PC-9 (cell line): ENCODE data around the gene DDI1. TPM values are rescaled to one million over a fixed set of nuclear protein-coding genes. Genes with fewer than 3 reads are reported as not detected.

Experiments
- BruUV-seq: library from RNA; stranded (reverse); fragments of 400-500 nt; replicated peaks from 2 replicates; lab custom pipeline; 2021; lab: Mats Ljungman, UMichigan
- CTCF ChIA-PET: fragments of 300-600 bp; sonication (Branson Sonifier 250); formaldehyde crosslinking; loops from one replicate; lab custom pipeline; 2022; ENCODE audit warnings: antibody characterized with exemption; lab: Charles Lee
- POLR2A ChIA-PET: fragments of 300-600 bp; sonication (Branson Sonifier 250); formaldehyde crosslinking; loops from one replicate; lab custom pipeline; 2022; ENCODE audit warnings: antibody characterized with exemption; ENCODE audit not compliant: unreplicated experiment; lab: Charles Lee
- DNase-seq, 2 experiments: peaks; one replicate each; pipeline versions ENCODE4 v3.0.0 to v3.0.0-alpha.2; 2015 to 2022; ENCODE audit warnings: mixed read lengths in 1 of 2
- H2AFZ ChIP-seq: fragments of 200-600 bp; sonication (generic); 2 replicates; pipeline ENCODE4 v1.8.1; 2017; ENCODE audit warnings: antibody characterized with exemption
- H3F3A ChIP-seq: fragments of 200-600 bp; sonication (generic); 2 replicates; pipeline ENCODE4 v1.8.1; 2017; ENCODE audit warnings: antibody characterized with exemption, mild to moderate bottlenecking, low read depth; ENCODE audit not compliant: insufficient read depth
- H3K27ac ChIP-seq: fragments of 200-600 bp; sonication (generic); 2 replicates; pipeline ENCODE4 v1.6.1; 2016; ENCODE audit warnings: mixed run types
- H3K27me3 ChIP-seq: fragments of 200-600 bp; sonication (generic); 2 replicates; pipeline ENCODE4 v1.6.1; 2016; ENCODE audit warnings: low read depth, mixed run types; ENCODE audit not compliant: insufficient read depth
- H3K36me3 ChIP-seq: fragments of 200-600 bp; sonication (generic); 2 replicates; pipeline ENCODE4 v1.6.1; 2016; ENCODE audit warnings: low read depth, mixed run types
- H3K4me1 ChIP-seq: fragments of 200-600 bp; sonication (generic); replicated peaks from 2 replicates; pipeline ENCODE4 v1.6.1; 2016; ENCODE audit warnings: mixed run types; ENCODE audit not compliant: insufficient read depth
- H3K4me2 ChIP-seq: fragments of 200-600 bp; sonication (generic); 2 replicates; pipeline ENCODE4 v1.6.1; 2017; ENCODE audit warnings: mixed run types
- H3K4me3 ChIP-seq: fragments of 200-600 bp; sonication (generic); 2 replicates; pipeline ENCODE4 v1.6.1; 2016; ENCODE audit warnings: mixed run types
- H3K79me2 ChIP-seq: fragments of 200-600 bp; sonication (generic); 2 replicates; pipeline ENCODE4 v1.6.1; 2017; ENCODE audit warnings: low read depth, mixed run types
- H3K9me2 ChIP-seq: fragments of 200-600 bp; sonication (generic); 2 replicates; pipeline ENCODE4 v1.8.1; 2017; ENCODE audit warnings: mild to moderate bottlenecking; ENCODE audit not compliant: insufficient read depth
- H3K9me3 ChIP-seq: fragments of 200-600 bp; sonication (generic); 2 replicates; pipeline ENCODE4 v1.8.1; 2016; ENCODE audit warnings: low read depth; ENCODE audit not compliant: insufficient read depth
- H4K20me1 ChIP-seq: fragments of 200-600 bp; sonication (generic); 2 replicates; pipeline ENCODE4 v1.8.1; 2017; ENCODE audit not compliant: insufficient read depth
- EZH2 ChIP-seq: fragments of 200-600 bp; sonication (generic); IDR thresholded peaks from 2 replicates; pipeline ENCODE4 v1.8.0; 2017; ENCODE audit warnings: antibody characterized with exemption, low read depth
- intact Hi-C: fragments of 100-400 bp; cut with micrococcal nuclease; formaldehyde crosslinking; loops from one replicate; pipeline ENCODE4 v1.10.0; 2022; ENCODE audit not compliant: unreplicated experiment
- total RNA-seq: library from RNA; stranded (reverse); gene quantifications from 2 replicates; pipeline ENCODE4 v1.2.3, GENCODE V29; 2021
- TF ChIP-seq, protein P1 (sequence below): fragments of 200-600 bp; sonication (generic); conservative IDR thresholded peaks from 2 replicates; pipeline ENCODE4 v1.6.1; 2017; ENCODE audit warnings: mixed run types, antibody characterized with exemption, mild to moderate bottlenecking, moderate library complexity

The DDI1 gene
- total RNA-seq, 1 experiment from 2014 or later: not detected

DNA sequence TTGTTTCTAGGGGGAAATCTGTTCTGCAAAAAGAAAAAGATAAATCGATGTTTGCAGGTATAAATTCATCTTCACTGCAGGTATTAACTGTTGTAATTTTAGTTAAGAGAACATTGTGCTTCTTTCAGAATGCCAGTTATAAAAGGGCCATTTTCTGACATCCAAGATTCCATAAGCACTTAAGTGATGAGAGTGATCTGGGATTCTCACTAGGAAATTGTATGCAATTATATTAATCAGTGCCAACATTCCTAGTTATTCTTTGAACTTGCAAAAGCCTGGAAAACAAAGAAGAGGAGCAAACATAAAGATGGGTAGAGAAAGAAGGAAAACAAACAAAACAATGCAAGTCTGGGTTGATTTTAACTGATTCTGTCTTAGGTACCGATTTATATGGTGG, 5.4 kb downstream of the DDI1 start:
- Histone ChIP-seq H3K36me3 (no peaks in the 10 kb centered on the region), H3K27me3 (no peaks in the 10 kb centered on the region), H3K4me3 (no peak overlapping the region), H2AFZ (no peak overlapping the region), H4K20me1 (no peaks in the 10 kb centered on the region), H3K27ac (no peak overlapping the region), H3F3A (no peaks in the 10 kb centered on the region), H3K9me2 (no peaks in the 10 kb centered on the region), H3K4me2 (no peak overlapping the region), H3K79me2 (no peaks in the 10 kb centered on the region), H3K4me1 (no peaks in the 10 kb centered on the region), H3K9me3 (no peaks in the 10 kb centered on the region)
- intact Hi-C loops: no loop called here
- CTCF ChIA-PET: no interaction called here
- POLR2A ChIA-PET: no interaction called here
- TF ChIP-seq, protein P1, sequence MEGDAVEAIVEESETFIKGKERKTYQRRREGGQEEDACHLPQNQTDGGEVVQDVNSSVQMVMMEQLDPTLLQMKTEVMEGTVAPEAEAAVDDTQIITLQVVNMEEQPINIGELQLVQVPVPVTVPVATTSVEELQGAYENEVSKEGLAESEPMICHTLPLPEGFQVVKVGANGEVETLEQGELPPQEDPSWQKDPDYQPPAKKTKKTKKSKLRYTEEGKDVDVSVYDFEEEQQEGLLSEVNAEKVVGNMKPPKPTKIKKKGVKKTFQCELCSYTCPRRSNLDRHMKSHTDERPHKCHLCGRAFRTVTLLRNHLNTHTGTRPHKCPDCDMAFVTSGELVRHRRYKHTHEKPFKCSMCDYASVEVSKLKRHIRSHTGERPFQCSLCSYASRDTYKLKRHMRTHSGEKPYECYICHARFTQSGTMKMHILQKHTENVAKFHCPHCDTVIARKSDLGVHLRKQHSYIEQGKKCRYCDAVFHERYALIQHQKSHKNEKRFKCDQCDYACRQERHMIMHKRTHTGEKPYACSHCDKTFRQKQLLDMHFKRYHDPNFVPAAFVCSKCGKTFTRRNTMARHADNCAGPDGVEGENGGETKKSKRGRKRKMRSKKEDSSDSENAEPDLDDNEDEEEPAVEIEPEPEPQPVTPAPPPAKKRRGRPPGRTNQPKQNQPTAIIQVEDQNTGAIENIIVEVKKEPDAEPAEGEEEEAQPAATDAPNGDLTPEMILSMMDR: no peak
- no peak for TF ChIP-seq EZH2
- BruUV-seq: no TSS peak
- DNase-seq: no peak

DNA sequence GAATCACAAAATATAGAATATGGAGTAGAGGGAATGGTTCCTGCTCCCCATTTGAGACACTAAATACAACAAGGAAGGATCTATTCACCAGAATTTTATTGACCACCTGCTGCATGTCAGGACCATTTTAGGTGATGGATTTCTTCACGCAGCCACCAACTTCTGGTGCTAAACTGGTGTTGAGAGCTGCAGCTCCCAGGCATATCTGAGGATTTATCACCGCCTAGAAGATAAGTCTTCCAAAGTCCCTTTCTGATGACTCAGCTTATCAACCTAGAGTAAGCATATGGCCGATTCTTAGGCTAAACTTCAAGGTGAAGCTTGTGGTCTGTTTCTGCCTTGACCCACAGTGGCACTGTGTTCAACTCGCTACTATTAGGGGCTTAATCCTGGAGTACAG, 6.7 kb downstream of the DDI1 start:
- no peak overlapping the region for H2AFZ ChIP-seq
- no peak overlapping the region for H3K4me2 ChIP-seq
- no peaks in the 10 kb centered on the region for H3K27me3 ChIP-seq
- DNase-seq: no peak
- no peaks in the 10 kb centered on the region for H3F3A ChIP-seq
- H4K20me1 ChIP-seq: no peaks in the 10 kb centered on the region
- TF ChIP-seq EZH2: no peak
- TF ChIP-seq, protein P1: no peak
- H3K4me3 ChIP-seq: no peak overlapping the region
- intact Hi-C loops: loop anchor here (1.0 kb wide), 1 partner anchor 17 kb away; no protein-coding TSS in a partner anchor
- CTCF ChIA-PET: no interaction called here
- H3K4me1 ChIP-seq: no peaks in the 10 kb centered on the region
- POLR2A ChIA-PET: no interaction called here
- no peaks in the 10 kb centered on the region for H3K9me3 ChIP-seq
- H3K79me2 ChIP-seq: no peaks in the 10 kb centered on the region
- H3K27ac ChIP-seq: no peak overlapping the region
- no peaks in the 10 kb centered on the region for H3K36me3 ChIP-seq
- no peaks in the 10 kb centered on the region for H3K9me2 ChIP-seq
- no TSS peak for BruUV-seq

DNA sequence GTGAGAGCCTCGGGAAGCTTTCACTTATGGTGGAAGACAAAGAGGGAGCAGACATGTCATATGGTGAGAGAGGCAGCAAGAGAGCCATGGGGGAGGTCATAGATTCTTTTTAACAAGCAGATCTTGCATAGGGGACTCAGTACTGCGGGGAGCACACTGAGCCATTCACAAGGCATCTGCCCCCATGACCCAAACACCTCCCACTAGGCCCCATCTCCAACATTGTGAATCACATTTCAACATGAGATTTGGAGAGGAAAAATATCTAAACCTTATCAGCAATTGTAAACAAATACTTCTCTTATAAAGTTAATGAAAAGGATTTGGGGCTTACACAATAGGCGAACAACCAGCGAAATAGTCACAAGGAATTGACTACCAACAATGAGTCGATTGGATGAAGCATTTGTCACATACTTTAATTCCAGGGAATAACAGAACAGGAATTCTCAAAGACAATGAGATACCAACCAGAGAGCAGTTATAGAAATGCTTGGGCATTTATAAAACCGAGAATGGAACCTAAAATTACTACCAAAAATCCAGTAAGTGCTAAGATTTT, 7.3 kb downstream of the DDI1 start:
- Histone ChIP-seq H4K20me1 (no peaks in the 10 kb centered on the region), H3K4me1 (no peaks in the 10 kb centered on the region), H3K27me3 (no peaks in the 10 kb centered on the region), H3K9me3 (no peaks in the 10 kb centered on the region), H3K27ac (no peak overlapping the region), H3K4me2 (no peak overlapping the region), H3F3A (no peaks in the 10 kb centered on the region), H3K9me2 (no peaks in the 10 kb centered on the region), H2AFZ (no peak overlapping the region), H3K4me3 (no peak overlapping the region), H3K79me2 (no peaks in the 10 kb centered on the region), H3K36me3 (no peaks in the 10 kb centered on the region)
- POLR2A ChIA-PET: no interaction called here
- BruUV-seq: no TSS peak
- TF ChIP-seq, protein P1: no peak
- no peak for TF ChIP-seq EZH2
- no peak for DNase-seq
- CTCF ChIA-PET: no interaction called here
- intact Hi-C loops: loop anchor here (1.0 kb wide), 1 partner anchor 17 kb away; no protein-coding TSS in a partner anchor
